GM12878 (cell line): ENCODE results near the gene CDYL. TPM values are rescaled to one million over a fixed set of nuclear protein-coding genes. Genes with fewer than 3 reads are reported as not detected.

ENCODE experiments used
- ATAC-seq: fragments of 200-7000 bp; cut with Tn5 transposase; 3 replicates; pipeline ENCODE4 v1.9.1; 2020; ENCODE audit warnings: mild to moderate bottlenecking, moderate library complexity
- BruUV-seq: library from RNA; stranded (reverse); fragments of 400-500 nt; replicated peaks from 2 replicates; lab custom pipeline; 2021; lab: Mats Ljungman, UMichigan
- CTCF ChIA-PET: fragments of 300-600 bp; sonication (Branson Sonifier 250); formaldehyde crosslinking; extraction: SDS; loops from one replicate; lab custom pipeline; 2021; ENCODE audit warnings: inconsistent platforms; lab: Yijun Ruan, JAX
- POLR2A ChIA-PET: fragments of 350-600 bp; formaldehyde crosslinking; extraction: SDS; loops from one replicate; lab custom pipeline; 2021; ENCODE audit warnings: inconsistent platforms; lab: Charles Lee
- RAD21 ChIA-PET: fragments of 300-600 bp; sonication (Branson Sonifier 250); formaldehyde crosslinking; loops from one replicate; lab custom pipeline; 2023; ENCODE audit warnings: antibody characterized with exemption; ENCODE audit not compliant: unreplicated experiment; lab: Charles Lee
- SMC1A ChIA-PET: fragments of 300-600 bp; sonication (Branson Sonifier 250); formaldehyde crosslinking; loops from one replicate; lab custom pipeline; 2023; ENCODE audit not compliant: unreplicated experiment, uncharacterized antibody; lab: Charles Lee
- DNase-seq: peaks from one replicate; pipeline ENCODE4 v3.0.0-alpha.2; 2011; ENCODE audit warnings: low read depth, low spot score
- FAIRE-seq: peaks from 3 replicates; lab custom pipeline; 2011; peaks lifted over from hg19 to GRCh38; lab: Jason Lieb, UNC
- H2AFZ ChIP-seq: 2 replicates; pipeline ENCODE4 v1.6.0; 2011; ENCODE audit warnings: low read depth, low read length, control low read depth; ENCODE audit not compliant: control insufficient read depth
- H3K27ac ChIP-seq: 2 replicates; pipeline ENCODE4 v1.5.1; 2011; ENCODE audit warnings: control low read depth; ENCODE audit not compliant: control insufficient read depth, insufficient read depth
- H3K27me3 ChIP-seq, 2 experiments: replicated peaks in 1 of 2; 2 replicates each; pipeline versions ENCODE4 v1.6.0 to v1.6.1; 2011; ENCODE audit warnings: low read length in 1 of 2; ENCODE audit not compliant: control insufficient read depth in 2 of 2, insufficient read depth in 2 of 2
- H3K36me3 ChIP-seq, 2 experiments: 2 replicates each; pipeline ENCODE4 v1.5.1; 2011; ENCODE audit warnings: low read length in 1 of 2; ENCODE audit not compliant: control insufficient read depth in 2 of 2, insufficient read depth in 2 of 2
- H3K4me1 ChIP-seq: 2 replicates; pipeline ENCODE4 v1.6.1; 2011; ENCODE audit warnings: mild to moderate bottlenecking, low read length, moderate library complexity, mixed read lengths; ENCODE audit not compliant: control insufficient read depth, insufficient read depth
- H3K4me2 ChIP-seq: 2 replicates; pipeline ENCODE4 v1.6.0; 2011; ENCODE audit warnings: control low read depth; ENCODE audit not compliant: control insufficient read depth, insufficient read depth
- H3K4me3 ChIP-seq: fragments of 200-600 bp; sonication (generic); 2 replicates; pipeline ENCODE4 v1.5.1; 2016
- H3K79me2 ChIP-seq: 2 replicates; pipeline ENCODE4 v1.6.0; 2011; ENCODE audit warnings: low read length; ENCODE audit not compliant: control insufficient read depth, insufficient read depth
- H3K9ac ChIP-seq: 2 replicates; pipeline ENCODE4 v1.8.0; 2011; ENCODE audit warnings: low read length, control low read depth, mixed read lengths; ENCODE audit not compliant: control insufficient read depth, insufficient read depth
- H3K9me3 ChIP-seq: replicated peaks from 3 replicates; pipeline ENCODE4 v1.5.1; 2011; ENCODE audit warnings: mild to moderate bottlenecking, low read length; ENCODE audit not compliant: control insufficient read depth, insufficient read depth
- H4K20me1 ChIP-seq: 2 replicates; pipeline ENCODE4 v1.6.0; 2011; ENCODE audit not compliant: control insufficient read depth, insufficient read depth
- BMI1 ChIP-seq: fragments of 450-650 bp; IDR thresholded peaks from 2 replicates; pipeline ENCODE4 v1.6.1; 2016; ENCODE audit warnings: mild to moderate bottlenecking, moderate library complexity, borderline replicate concordance
- LARP7 ChIP-seq: fragments of 450-650 bp; IDR thresholded peaks from 2 replicates; pipeline ENCODE4 v1.6.1; 2017; ENCODE audit warnings: mild to moderate bottlenecking
- MYB ChIP-seq: fragments of 150-350 bp; IDR thresholded peaks from 2 replicates; pipeline ENCODE4 v1.6.1; 2014; ENCODE audit warnings: mild to moderate bottlenecking, low read depth, low read length, borderline replicate concordance
- POLR2AphosphoS5 ChIP-seq: IDR thresholded peaks from 2 replicates; pipeline ENCODE4 v1.6.1; 2011; ENCODE audit warnings: mild to moderate bottlenecking, low read length, inconsistent platforms
- YBX1 ChIP-seq: fragments of 450-650 bp; IDR thresholded peaks from 2 replicates; pipeline ENCODE4 v1.6.1; 2016; ENCODE audit warnings: antibody characterized with exemption
- ZNF274 ChIP-seq: IDR thresholded peaks from one replicate; pipeline ENCODE4 v1.8.0; 2011; ENCODE audit not compliant: insufficient read length, insufficient read depth
- WGBS: methylation state at CpG from one replicate; pipeline ENCODE4 v1.1.6; 2016; ENCODE audit warnings: low lambda C conversion rate; ENCODE audit not compliant: insufficient replicate concordance, insufficient coverage; ENCODE audit errors: missing lambda C conversion rate; 5-methylcytosine and 5-hydroxymethylcytosine counted together
- in situ Hi-C: fragments of 300-500 bp; cut with MboI; formaldehyde crosslinking; loops from 9 replicates; pipeline ENCODE4 v1.14.3; 2018; ENCODE audit warnings: mixed read lengths
- intact Hi-C: fragments of 100-400 bp; cut with micrococcal nuclease; formaldehyde crosslinking; loops from one replicate; pipeline ENCODE4 v1.14.2; 2022; ENCODE audit not compliant: unreplicated experiment
- polyA plus RNA-seq, 11 experiments: library from polyadenylated mRNA; depleted of rRNA in 4 of 11; unstranded in 6 of 11; stranded (reverse) in 5 of 11; fragments of >200 nt; fragmentation: Nextera tagmentation in 4 of 11; fragmentation: Illumina TruSeq in 1 of 11; extraction: Ambion mirVana in 4 of 11; extraction: Trizol in 1 of 11; gene quantifications; 1 replicate in 1 of 11; 2 replicates in 10 of 11; pipeline versions ENCODE4 v1.2.1 to v1.2.3, GENCODE V29; 2011 to 2016; ENCODE audit warnings: inconsistent platforms in 2 of 11, missing spikeins in 2 of 11, low read depth in 1 of 11
- total RNA-seq, 4 experiments: library from RNA; depleted of rRNA in 3 of 4; stranded (reverse); fragments of >200 nt in 3 of 4; fragmentation: Illumina TruSeq in 1 of 4; extraction: Trizol in 1 of 4; gene quantifications; 2 replicates each; pipeline versions ENCODE4 v1.2.1 to v1.2.3, GENCODE V29; 2013 to 2021
- TF ChIP-seq, protein P1 (sequence below): fragments of 450-650 bp; IDR thresholded peaks from 2 replicates; pipeline ENCODE4 v1.6.1; 2017; ENCODE audit warnings: mild to moderate bottlenecking, low read depth, inconsistent platforms; ENCODE audit not compliant: poor library complexity, severe bottlenecking

Gene CDYL
- total and polyA plus RNA-seq, 10 of the 15 experiments (the other 5 are each of a cell fraction or from before 2014, with no cell fraction given), result 9.3 to 61.2 (median 28.5) TPM

GRCh38 chr6:4851035-4851434, 74.8 kb downstream of the CDYL start:
- FAIRE-seq (no peak), DNase-seq (no peak), ATAC-seq (no peak)
- Histone ChIP-seq H2AFZ (no peak overlapping the region), H3K4me2 (no peak overlapping the region), H3K27me3 (no peaks in the 10 kb centered on the region), H3K4me1 (no peaks in the 10 kb centered on the region), H3K9ac (no peak overlapping the region), H4K20me1 (no peaks in the 10 kb centered on the region; the same call in 1 of the 2 replicates), H3K9me3 (no peaks in the 10 kb centered on the region), H3K79me2 (peaks cover 61% of the 10 kb centered on the region), H3K4me3 (no peak overlapping the region), H3K36me3 (peaks cover 0 to 7% of the 10 kb centered on the region in 2 experiments; a peak in 1 of 4 replicates), H3K27ac (no peak overlapping the region)
- TF ChIP-seq ZNF274, result no peak
- TF ChIP-seq, protein P1, sequence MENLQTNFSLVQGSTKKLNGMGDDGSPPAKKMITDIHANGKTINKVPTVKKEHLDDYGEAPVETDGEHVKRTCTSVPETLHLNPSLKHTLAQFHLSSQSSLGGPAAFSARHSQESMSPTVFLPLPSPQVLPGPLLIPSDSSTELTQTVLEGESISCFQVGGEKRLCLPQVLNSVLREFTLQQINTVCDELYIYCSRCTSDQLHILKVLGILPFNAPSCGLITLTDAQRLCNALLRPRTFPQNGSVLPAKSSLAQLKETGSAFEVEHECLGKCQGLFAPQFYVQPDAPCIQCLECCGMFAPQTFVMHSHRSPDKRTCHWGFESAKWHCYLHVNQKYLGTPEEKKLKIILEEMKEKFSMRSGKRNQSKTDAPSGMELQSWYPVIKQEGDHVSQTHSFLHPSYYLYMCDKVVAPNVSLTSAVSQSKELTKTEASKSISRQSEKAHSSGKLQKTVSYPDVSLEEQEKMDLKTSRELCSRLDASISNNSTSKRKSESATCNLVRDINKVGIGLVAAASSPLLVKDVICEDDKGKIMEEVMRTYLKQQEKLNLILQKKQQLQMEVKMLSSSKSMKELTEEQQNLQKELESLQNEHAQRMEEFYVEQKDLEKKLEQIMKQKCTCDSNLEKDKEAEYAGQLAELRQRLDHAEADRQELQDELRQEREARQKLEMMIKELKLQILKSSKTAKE, result no peak
- no peak for TF ChIP-seq YBX1
- no peak for TF ChIP-seq MYB
- TF ChIP-seq POLR2AphosphoS5, result no peak
- TF ChIP-seq LARP7, result no peak
- TF ChIP-seq BMI1, result no peak
- in situ Hi-C loops (no loop called here), intact Hi-C loops (no loop called here)
- ChIA-PET POLR2A (interaction anchor here (0.5 kb wide), 1 partner anchor 23 kb away, joined by 7 read pairs; no protein-coding TSS in a partner anchor), RAD21 (no interaction called here), SMC1A (interaction anchor here (0.6 to 1.0 kb wide), 2 partner anchors 9 to 61 kb away, joined by 3 read pairs; no protein-coding TSS in a partner anchor), CTCF (interaction anchor here (1.9 kb wide), 1 partner anchor 34 kb away, joined by 7 read pairs; no protein-coding TSS in a partner anchor)
- no TSS peak for BruUV-seq
- 99% methylated on average over 4 of the region's 4 CpGs for WGBS
